Measurements from ENCODE around the gene RNF212. TPM values are rescaled to one million over a fixed set of nuclear protein-coding genes. Genes with fewer than 3 reads are reported as not detected.

RNF212 gene
- total and polyA plus RNA-seq, 2 donors, result 4.0 to 4.2 TPM

DNA sequence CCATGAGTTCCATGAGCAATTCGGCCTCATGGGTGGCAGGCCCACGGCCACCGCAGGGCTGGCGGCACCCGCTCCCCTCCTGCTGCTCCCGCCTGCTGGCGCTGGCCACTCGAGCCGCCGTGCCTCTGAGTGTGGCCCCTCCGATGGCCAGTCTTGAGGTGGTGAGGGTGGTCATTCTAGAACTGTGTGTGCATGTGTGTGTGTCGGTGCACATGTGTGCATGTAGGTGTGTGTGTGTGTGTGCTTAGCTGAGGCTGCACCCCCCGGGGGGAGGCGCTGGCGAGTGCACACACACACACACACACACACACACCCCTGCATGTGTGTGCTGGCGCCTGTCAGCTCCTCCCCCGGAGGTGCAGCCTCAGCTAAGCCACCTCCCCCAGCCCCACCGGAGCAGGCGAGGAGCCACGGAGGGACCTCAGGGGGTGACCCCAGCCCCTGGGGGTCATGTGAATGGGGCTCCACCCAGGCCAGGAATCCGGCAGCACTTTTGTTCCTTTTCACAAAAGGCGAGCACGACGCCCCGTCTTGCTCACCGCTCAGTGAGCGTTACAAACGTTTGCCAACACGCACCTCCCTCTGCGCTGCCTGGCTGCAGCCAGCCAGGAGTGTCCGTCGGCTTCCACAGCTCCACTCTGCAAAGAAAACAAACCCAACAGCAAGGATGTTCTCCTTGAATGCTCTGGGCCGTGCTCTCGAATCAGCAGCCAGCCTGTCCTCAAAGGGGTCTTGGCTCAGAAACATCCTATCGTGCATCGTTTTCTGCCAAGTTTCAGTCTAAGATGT is 72.0 kb downstream of the RNF212 start:
- 40% methylated on average over 36 of the region's 36 CpGs for WGBS
- H3K4me3 ChIP-seq (ENCODE audit: low read depth, low read length), result no peak overlapping the region
- H3K4me1 ChIP-seq (ENCODE audit: insufficient read depth), result no peaks in the 10 kb centered on the region
- DNase-seq (ENCODE audit: extremely low spot score), result peak; percentile 48
- no peaks in the 10 kb centered on the region for H3K36me3 ChIP-seq (ENCODE audit: insufficient read depth)
- no peak overlapping the region for H3K27ac ChIP-seq (ENCODE audit: low read depth)

DNA sequence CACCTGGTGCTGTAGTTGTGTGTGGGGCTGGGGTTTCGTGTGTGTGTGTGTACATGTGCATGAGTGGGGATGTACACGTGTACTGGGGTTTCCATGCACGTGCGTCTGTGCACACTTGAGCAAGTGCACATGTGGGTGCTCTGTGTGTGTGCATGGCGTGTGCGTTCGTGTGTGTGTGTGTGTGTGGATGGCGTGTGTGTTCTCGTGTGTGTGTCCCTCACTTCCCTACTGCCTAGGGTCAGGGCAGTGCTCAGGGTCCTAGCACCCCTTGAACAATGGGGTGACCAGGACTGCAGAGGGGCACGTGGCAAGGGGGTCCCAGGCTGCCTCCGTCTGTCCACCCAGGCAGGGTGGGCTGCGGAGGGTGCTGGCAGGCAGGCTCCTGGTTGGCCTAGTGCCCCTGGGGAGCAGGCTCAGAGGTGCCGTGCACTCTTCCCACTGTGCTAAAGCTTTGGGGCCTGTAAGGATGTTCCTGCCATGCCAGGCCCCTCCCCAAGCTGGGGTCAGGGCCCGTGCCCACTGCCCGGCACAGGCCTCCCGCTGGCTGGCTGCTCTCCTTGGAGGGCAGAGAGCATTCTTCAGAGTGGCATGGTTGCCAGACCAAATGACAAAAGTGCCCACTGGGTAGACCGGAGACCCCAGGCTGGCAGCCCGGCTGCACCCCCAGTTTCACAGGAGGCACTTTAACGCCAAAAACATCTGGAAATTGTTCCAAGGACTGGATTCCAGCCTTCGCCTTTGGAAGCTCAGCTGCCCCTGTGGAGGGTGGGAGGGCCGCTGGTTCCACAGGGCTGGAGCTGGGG is 72.8 kb downstream of the RNF212 start:
- no peak for DNase-seq (ENCODE audit: extremely low spot score)
- Histone ChIP-seq H3K36me3 (ENCODE audit: insufficient read depth) (no peaks in the 10 kb centered on the region), H3K4me3 (ENCODE audit: low read depth, low read length) (no peak overlapping the region), H3K27ac (ENCODE audit: low read depth) (no peak overlapping the region), H3K4me1 (ENCODE audit: insufficient read depth) (no peaks in the 10 kb centered on the region)
- WGBS, result 89% methylated on average over 21 of the region's 21 CpGs

DNA sequence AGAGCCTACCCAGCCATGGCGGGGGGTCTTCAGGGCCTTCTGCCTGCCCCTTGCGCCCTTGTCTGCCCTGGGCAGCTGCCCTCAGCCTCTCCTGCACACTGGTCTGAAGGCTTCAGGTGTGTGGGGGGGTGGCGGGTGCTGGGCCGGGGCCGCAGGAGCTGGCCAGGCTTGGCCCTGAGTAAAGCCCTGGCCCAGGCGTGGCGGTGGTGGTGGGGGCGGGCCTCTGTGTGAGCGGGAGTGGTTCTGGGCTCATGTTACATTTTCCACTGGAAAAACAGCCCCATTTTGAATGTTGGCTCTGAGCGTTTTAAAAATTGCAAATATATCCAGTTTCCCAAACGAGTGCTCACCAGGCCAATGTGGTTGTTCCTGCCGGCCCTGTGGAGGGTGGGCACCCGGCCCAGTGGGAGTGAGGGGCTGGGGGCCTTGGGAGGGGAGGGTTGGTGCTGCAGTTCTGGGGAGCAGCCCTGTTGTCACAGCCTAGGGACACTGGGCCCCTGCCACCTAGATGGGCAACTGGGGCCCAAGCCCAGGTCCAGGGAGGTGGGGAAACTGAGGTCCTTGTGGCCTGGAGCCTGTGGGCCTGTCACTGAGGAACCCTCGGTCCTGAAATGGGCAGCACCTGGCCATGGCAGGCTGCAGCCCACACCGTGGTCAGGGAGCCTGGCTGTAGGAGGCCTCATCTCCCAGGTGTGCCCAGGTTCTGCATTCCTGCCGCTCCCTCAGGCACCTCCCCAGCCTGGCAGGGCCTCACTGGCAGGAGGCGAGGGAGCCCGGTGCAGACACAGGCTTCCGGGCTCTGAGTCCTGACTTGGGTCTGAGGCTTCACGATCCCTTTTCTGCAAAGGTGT is 73.6 kb downstream of the RNF212 start:
- no peak overlapping the region for H3K27ac ChIP-seq (ENCODE audit: low read depth)
- no peaks in the 10 kb centered on the region for H3K4me1 ChIP-seq (ENCODE audit: insufficient read depth)
- H3K4me3 ChIP-seq (ENCODE audit: low read depth, low read length), result no peak overlapping the region
- WGBS, result 56% methylated on average over 20 of the region's 20 CpGs
- DNase-seq (ENCODE audit: extremely low spot score), result no peak
- H3K36me3 ChIP-seq (ENCODE audit: insufficient read depth), result no peaks in the 10 kb centered on the region

DNA sequence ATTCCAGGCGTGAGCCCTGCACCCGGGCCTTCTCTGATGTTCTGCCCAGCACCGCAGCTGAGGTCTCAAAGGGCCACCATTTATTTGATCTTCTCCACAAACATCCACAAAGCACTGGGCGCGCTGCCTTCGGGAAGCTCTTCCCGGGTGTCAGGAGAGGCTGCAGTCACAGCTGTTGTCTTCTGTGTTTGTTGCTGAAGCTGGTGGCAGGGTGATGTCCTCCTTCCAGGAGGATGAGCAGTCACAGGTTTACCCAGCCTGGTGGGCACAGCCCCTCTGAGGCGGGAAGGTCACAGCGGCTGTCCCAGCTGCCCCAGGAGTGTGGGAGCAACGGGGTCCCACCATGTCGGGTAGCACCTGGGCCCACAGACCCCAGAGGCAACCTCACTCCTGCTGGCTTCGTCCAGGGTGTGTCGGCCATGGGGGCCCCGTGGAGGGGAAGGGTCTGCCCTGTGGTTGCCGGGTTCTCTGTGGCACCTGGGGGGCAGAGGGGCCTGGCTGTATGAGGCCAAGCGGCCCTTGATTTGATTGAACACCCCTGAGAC is 74.3 kb downstream of the RNF212 start:
- 69% methylated on average over 16 of the region's 16 CpGs for WGBS
- no peaks in the 10 kb centered on the region for H3K4me1 ChIP-seq (ENCODE audit: insufficient read depth)
- no peak overlapping the region for H3K4me3 ChIP-seq (ENCODE audit: low read depth, low read length)
- no peak for DNase-seq (ENCODE audit: extremely low spot score)
- no peaks in the 10 kb centered on the region for H3K36me3 ChIP-seq (ENCODE audit: insufficient read depth)
- H3K27ac ChIP-seq (ENCODE audit: low read depth), result peak overlapping the region; percentile 25

DNA sequence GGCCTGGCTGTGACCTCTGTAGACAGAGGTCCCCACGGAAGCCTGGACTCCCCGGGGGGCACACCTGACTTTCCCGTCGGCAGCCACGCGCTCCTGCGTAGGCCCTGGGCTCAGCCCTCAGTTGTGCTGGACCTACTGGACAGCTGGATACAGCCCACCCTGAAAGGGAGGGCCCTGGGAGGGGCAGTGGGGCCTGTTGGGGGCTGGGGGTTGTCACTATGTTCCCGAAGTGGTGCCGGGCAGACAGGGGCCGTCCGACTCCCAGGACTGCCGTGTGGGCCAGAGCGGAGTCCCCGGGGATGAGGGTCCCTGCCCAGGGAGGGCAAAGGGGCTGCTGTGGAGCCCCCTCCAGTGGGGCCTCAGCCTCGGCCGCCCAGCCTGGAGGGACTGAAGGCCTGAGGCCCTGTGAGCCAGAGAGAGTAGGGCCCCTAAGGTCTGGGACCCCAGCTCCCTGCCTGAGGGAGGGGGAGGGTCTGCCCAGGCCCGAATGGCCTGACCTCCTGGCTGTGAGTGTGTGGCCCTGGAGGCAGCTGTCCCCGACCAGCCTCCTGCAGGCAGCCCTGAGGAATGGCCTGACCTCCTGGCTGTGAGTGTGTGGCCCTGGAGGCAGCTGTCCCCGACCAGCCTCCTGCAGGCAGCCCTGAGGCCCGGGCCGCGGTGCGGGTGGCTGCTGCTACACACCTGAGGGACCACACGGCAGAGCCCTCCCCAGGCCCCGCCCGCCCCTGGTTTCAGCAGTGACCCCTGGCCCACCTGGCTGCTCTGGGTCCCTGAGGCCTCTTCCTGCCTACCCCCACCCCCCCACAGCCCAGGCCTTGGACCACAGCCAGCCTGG is 76.2 kb downstream of the RNF212 start:
- Histone ChIP-seq H3K4me3 (ENCODE audit: low read depth, low read length) (no peak overlapping the region), H3K36me3 (ENCODE audit: insufficient read depth) (no peaks in the 10 kb centered on the region), H3K4me1 (ENCODE audit: insufficient read depth) (no peaks in the 10 kb centered on the region), H3K27ac (ENCODE audit: low read depth) (no peak overlapping the region)
- 88% methylated on average over 26 of the region's 26 CpGs for WGBS
- no peak for DNase-seq (ENCODE audit: extremely low spot score)

DNA sequence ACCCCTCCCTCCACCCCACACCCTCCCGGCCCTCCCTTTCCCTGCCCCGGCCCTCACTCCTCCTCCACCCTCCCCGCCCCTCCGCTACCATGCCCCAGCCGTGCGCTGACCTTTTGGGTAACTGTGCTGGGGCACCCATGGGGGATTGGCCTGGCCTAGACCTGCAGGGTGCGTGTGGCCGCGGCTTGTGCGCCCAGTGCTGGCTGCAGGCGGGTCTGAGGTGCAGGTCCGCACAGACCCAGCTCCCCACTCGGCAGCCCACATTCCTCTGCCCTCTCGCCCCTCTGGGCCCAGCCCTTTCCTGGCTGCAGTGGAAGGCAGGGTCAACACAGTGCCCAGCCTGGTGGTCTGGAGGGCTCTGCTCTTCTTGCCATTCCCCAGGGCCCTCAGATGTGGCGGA is 77.3 kb downstream of the RNF212 start:
- WGBS, result 89% methylated on average over 15 of the region's 15 CpGs
- DNase-seq (ENCODE audit: extremely low spot score), result no peak
- H3K4me3 ChIP-seq (ENCODE audit: low read depth, low read length), result no peak overlapping the region
- H3K36me3 ChIP-seq (ENCODE audit: insufficient read depth), result no peaks in the 10 kb centered on the region
- no peak overlapping the region for H3K27ac ChIP-seq (ENCODE audit: low read depth)
- no peaks in the 10 kb centered on the region for H3K4me1 ChIP-seq (ENCODE audit: insufficient read depth)

DNA sequence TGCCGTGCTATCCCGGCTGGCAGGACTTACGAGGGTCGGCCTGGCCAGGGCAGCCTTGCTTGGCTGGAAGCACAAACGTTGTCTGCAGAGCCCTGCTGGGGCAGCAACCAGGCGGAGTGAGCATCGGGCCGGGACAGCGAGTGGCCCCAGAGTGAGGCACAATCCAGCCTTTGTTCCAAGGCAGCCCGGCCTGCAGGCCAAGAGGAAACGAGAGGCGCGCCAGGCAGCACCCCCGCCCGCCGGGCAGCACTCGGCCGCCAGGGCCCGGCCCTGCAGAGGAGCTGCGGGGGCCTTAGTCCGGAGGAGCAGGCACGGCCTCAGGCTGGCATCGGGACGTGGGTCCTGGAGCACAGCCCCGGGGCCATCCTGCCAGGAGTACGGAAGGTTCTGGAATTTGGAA is 77.9 kb downstream of the RNF212 start:
- no peaks in the 10 kb centered on the region for H3K36me3 ChIP-seq (ENCODE audit: insufficient read depth)
- no peak for DNase-seq (ENCODE audit: extremely low spot score)
- no peaks in the 10 kb centered on the region for H3K4me1 ChIP-seq (ENCODE audit: insufficient read depth)
- H3K27ac ChIP-seq (ENCODE audit: low read depth), result no peak overlapping the region
- H3K4me3 ChIP-seq (ENCODE audit: low read depth, low read length), result no peak overlapping the region
- 82% methylated on average over 26 of the region's 26 CpGs for WGBS

DNA sequence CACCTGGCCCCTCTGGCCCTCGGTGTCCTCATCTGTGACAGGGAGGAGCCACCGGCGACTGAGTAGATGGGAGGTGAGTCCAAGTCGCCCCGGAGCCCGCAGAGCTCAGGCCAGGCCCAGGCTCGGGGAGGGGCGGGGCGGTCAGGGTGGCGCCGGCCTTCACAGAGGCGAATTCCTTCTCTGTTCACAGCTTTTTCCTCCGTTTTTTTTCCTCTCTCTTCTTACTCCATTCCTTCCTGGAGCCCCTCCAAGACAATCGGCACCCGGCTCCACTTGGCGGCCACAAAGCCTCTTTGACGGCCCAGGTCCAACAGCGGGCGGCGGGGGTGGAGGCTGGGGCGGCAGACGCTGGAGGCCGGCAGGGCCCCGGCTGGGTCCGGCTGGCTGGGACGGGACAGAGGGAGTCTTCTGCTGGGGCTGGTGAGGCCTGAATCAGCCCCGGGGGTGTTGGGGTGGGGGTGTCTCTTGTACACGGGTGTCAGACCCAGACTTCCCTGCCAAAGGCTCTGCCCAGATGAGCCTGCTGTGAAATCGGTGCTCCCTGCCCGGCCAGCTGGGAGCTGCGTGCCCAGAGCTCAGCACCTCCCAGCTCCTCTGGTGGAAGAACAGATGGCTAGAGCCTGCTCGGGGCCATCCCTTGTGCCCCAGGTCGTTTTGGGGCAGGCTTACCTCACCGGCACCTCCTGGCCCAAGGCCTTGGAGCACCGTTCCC is 79.4 kb downstream of the RNF212 start:
- no peak for DNase-seq (ENCODE audit: extremely low spot score)
- H3K4me1 ChIP-seq (ENCODE audit: insufficient read depth), result no peaks in the 10 kb centered on the region
- WGBS, result 21% methylated on average over 35 of the region's 35 CpGs
- no peak overlapping the region for H3K4me3 ChIP-seq (ENCODE audit: low read depth, low read length)
- no peak overlapping the region for H3K27ac ChIP-seq (ENCODE audit: low read depth)
- no peaks in the 10 kb centered on the region for H3K36me3 ChIP-seq (ENCODE audit: insufficient read depth)

DNA sequence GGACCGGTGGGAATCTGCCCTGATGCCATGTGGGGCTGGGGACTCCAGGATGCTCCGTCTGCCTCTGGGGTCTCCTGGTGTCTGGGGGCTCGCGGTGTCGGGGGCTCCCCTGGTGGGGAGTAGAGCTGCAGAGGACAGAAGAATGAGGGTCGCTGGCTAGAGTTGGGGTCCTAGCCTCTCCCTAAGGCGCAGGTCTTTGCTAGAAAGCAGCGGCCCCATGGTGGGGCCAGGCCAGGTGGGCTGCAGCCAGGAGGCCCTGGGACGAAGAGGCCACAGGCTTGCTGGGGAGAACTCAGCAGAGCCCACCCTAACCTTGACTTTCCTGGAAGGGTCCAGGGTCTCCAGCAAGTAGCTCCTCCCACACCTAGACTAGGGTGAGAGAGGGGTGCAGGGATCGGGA is 80.5 kb downstream of the RNF212 start:
- no peaks in the 10 kb centered on the region for H3K36me3 ChIP-seq (ENCODE audit: insufficient read depth)
- H3K4me1 ChIP-seq (ENCODE audit: insufficient read depth), result no peaks in the 10 kb centered on the region
- no peak for DNase-seq (ENCODE audit: extremely low spot score)
- 86% methylated on average over 10 of the region's 10 CpGs for WGBS
- H3K4me3 ChIP-seq (ENCODE audit: low read depth, low read length), result no peak overlapping the region
- H3K27ac ChIP-seq (ENCODE audit: low read depth), result no peak overlapping the region

DNA sequence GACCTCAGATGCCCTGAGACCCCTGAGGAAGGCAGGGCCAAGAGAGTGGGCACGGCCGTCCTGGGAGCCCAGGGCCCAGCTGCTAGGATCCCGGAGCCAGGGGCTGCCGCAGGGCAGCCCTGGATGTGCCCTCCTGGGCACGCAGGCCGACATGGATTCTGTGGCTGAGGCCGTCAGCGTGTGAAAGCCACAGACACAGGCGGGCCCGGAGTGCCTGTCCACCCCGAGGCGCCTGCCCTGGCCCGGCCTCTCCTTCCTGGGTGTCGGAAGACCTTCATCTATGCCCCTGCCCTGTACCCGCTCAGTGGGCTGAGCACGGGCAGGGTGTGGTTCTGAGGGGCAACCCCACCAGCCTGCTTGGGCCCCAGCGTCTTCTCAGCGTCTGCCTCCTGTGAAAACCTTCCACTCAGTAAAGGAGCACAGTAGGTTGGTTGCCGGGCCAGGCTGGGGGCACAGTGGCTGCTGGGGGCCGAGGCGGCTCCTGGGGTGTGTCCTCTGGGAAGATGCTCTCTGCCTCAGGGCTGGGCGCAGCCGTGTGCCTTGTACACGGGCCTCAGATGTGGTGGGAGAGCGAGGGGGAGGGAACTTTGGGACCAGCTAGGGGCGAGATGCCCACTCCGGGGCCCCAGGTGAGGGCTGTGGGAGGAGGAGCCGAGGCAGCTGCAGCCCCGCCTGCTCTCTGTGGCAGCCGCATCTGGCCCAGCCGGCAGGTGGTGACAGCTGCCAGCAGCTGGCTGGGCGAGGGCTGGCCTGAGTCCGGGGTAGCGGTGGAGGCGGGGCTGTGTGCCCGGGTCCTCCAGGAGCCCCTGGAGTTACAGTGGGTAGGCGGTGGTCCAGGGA is 81.2 kb downstream of the RNF212 start:
- Histone ChIP-seq H3K4me3 (ENCODE audit: low read depth, low read length) (no peak overlapping the region), H3K27ac (ENCODE audit: low read depth) (no peak overlapping the region), H3K4me1 (ENCODE audit: insufficient read depth) (no peaks in the 10 kb centered on the region), H3K36me3 (ENCODE audit: insufficient read depth) (no peaks in the 10 kb centered on the region)
- 70% methylated on average over 37 of the region's 37 CpGs for WGBS
- no peak for DNase-seq (ENCODE audit: extremely low spot score)

DNA sequence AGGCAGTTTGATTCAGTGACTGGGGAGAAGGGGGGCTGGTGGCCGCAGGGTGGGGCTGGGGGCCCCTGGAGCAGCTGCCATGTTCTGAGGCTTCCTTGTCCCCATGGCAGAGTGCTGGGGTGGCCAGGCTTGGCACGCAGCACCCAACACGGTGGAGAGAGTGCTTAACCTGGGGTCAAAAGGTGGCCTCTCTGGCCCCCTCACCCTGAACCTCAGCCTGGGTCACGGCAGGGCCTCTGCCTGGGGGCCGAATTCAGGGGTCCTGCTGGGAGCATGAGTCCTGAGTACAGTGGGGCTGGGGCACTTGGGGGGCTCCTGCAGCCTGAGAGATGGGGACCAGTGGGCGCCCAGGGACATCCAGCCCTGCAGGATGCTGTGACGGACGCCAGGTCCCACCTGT is 82.0 kb downstream of the RNF212 start:
- WGBS, result 89% methylated on average over 8 of the region's 8 CpGs
- Histone ChIP-seq H3K4me3 (ENCODE audit: low read depth, low read length) (no peak overlapping the region), H3K27ac (ENCODE audit: low read depth) (no peak overlapping the region), H3K36me3 (ENCODE audit: insufficient read depth) (no peaks in the 10 kb centered on the region), H3K4me1 (ENCODE audit: insufficient read depth) (no peaks in the 10 kb centered on the region)
- DNase-seq (ENCODE audit: extremely low spot score), result no peak

DNA sequence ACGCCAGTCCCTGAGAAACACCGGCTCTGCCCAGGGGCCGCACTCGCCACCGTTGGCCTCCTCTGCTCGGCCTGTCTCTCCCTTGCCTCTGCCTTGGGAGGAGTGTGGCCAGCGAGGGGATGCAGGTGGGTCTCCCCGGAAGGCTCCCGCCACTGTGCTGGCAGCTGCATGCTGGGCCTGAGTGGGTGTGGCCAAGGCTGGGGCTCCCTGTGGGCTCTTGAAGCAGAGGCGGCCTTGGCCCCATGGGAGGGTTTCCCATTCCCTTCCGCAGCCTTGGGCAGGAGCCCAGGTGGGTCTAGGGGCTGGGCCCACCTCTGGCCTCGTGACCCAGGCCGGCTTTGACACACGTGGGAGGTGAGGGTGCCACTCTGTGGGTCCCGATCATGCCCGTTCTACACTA is 82.8 kb downstream of the RNF212 start:
- 75% methylated on average over 16 of the region's 16 CpGs for WGBS
- Histone ChIP-seq H3K36me3 (ENCODE audit: insufficient read depth) (no peaks in the 10 kb centered on the region), H3K4me1 (ENCODE audit: insufficient read depth) (no peaks in the 10 kb centered on the region), H3K27ac (ENCODE audit: low read depth) (no peak overlapping the region), H3K4me3 (ENCODE audit: low read depth, low read length) (no peak overlapping the region)
- no peak for DNase-seq (ENCODE audit: extremely low spot score)
